Fibroblast of pulmonary artery (primary cell): ENCODE measurements around the gene PPM1M.
"Not testable (repeated sequence)": the region's sequence is repeated elsewhere in the genome, so short reads cannot be mapped to it uniquely, and the experiment has no call there.

Experiments used
- DNase-seq: peaks from one replicate; pipeline ENCODE4 v3.0.0-alpha.2; 2010; ENCODE audit warnings: low read depth
- H3K4me3 ChIP-seq: replicated peaks from 2 replicates; pipeline ENCODE4 v1.5.1; 2011; ENCODE audit warnings: low read depth, mild to moderate bottlenecking, control low read depth, low read length, moderate library complexity
- TF ChIP-seq, protein P1 (sequence below): IDR thresholded peaks from 2 replicates; pipeline ENCODE4 v1.5.1; 2011; ENCODE audit warnings: mild to moderate bottlenecking, control low read depth, low read length, inconsistent platforms; ENCODE audit errors: missing control alignments

PPM1M gene

DNA sequence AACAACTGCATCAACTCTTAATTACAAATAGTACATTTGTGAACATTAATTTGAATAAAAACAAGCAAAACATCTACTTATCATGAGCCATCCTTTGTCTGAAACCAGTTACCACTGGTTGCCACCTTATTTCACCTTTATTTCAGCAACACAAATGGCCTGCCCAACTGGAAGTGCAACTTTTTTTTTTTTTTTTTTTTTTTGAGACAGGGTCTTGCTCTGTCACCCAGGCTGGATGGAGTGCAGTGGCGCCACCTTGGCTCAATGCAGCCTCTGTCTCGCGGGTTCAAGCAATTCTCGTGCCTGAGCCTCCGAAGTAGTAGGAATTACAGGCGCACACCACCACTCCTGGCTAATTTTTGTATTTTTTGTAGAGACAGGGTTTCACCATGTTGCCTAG lies 19.8 kb downstream of the PPM1M start:
- TF ChIP-seq, protein P1, sequence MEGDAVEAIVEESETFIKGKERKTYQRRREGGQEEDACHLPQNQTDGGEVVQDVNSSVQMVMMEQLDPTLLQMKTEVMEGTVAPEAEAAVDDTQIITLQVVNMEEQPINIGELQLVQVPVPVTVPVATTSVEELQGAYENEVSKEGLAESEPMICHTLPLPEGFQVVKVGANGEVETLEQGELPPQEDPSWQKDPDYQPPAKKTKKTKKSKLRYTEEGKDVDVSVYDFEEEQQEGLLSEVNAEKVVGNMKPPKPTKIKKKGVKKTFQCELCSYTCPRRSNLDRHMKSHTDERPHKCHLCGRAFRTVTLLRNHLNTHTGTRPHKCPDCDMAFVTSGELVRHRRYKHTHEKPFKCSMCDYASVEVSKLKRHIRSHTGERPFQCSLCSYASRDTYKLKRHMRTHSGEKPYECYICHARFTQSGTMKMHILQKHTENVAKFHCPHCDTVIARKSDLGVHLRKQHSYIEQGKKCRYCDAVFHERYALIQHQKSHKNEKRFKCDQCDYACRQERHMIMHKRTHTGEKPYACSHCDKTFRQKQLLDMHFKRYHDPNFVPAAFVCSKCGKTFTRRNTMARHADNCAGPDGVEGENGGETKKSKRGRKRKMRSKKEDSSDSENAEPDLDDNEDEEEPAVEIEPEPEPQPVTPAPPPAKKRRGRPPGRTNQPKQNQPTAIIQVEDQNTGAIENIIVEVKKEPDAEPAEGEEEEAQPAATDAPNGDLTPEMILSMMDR: no peak
- DNase-seq: no peak
- H3K4me3 ChIP-seq: no peak overlapping the region

DNA sequence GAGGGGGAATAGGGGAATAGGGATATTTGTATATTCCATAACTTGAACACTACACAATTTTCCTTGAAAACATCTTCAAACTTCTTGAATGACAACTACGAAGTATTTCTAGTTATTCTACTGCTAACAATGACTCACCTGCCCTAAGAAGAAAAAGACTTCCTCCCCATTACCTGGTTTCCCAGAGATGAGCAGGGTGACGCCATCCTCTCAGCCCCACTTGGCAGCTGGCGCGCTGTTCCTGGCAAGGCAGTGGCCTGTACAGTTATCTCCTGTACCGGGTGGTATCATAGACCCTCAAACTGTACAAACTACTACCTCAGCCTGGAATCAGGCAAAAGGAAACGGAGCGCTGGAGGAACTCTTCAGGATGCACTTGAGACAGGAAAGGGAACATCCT lies 22.5 kb downstream of the PPM1M start:
- DNase-seq: no peak
- H3K4me3 ChIP-seq: no peak overlapping the region
- TF ChIP-seq, protein P1: no peak

DNA sequence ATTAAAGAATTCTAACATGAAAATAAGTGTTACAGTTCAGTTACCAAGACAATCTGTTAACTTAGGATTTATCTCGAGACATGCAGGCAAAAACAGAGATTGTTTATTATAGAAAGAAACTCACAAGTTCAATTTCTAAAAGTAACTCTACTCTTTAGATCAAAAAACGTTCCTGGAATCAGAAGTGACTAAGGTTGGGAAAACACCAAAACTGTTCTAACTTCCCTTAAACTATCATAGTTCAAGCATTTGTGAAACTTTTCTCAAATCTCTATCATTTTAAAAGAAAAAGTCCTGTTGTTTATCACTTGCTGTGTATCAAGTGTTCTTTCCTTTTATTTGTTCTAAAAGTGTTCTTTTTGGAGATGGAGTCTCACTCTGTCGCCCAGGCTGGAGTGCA lies 24.2 kb downstream of the PPM1M start:
- TF ChIP-seq, protein P1: no peak
- H3K4me3 ChIP-seq: no peak overlapping the region
- no peak for DNase-seq

DNA sequence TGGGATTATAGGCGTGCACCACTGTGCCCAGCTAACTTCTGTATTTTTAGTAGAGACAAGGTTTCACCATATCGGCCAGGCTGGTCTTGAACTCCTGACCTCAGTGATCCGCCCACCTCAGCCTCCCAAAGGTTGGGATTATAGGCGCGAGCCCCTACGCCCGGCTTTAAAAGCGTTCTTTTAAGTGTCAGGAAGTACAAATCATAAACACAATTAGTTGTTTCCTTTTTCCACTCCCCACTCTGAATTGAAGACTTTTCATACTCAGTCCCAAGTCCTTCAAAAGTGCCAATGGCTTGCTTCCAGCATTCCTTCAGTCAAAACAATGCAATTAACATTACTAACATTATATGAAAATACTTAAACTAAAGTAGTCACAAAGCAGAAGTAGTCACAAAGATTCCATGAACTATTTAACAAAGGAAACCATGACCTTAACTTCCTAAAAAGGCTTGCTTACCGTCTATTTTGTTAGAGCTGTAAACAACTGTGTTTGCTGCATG lies 24.7 kb downstream of the PPM1M start:
- DNase-seq: no peak

DNA sequence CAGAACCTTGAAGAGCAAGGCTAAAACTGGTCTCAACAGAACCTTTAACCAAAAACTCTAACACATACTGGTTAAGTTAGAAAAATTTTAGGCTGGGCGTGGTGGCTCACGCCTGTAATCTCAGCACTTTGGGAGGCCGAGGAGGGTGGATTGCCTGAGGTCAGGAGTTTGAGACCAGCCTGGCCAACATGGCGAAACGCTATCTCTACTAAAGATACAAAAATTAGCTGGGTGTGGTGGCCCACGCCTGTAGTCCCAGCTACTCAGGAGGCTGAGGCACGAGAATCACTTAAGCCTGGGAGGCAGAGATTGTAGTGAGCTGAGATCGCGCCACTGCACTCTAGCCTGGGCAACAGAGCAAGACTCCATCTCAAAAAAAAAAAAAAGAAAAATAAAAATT lies 26.6 kb downstream of the PPM1M start:
- DNase-seq, H3K4me3 ChIP-seq: not testable (repeated sequence)

More for the DNA sequence above, 24.7 kb downstream of the PPM1M start:
- no peak overlapping the region for H3K4me3 ChIP-seq
- TF ChIP-seq, protein P1: no peak

DNA sequence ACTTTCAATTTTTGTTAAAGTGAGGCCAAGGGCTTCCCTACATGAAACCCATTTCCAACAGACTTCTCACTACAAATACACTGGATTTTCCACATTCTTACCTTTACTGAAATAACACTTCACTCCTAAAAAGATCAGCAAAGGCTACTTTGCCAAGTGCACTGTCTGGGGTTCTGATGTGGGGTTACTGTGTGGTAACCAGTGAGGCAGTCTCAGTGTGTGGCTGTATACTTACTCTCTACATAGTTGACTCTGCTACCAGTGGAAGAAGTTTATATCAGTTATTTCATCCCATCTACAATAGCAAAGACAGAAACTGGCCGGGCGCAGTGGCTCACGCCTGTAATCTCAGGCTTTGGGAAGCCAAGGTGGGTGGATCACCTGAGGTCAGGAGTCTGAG lies 27.3 kb downstream of the PPM1M start:
- no peak for DNase-seq
- H3K4me3 ChIP-seq: no peak overlapping the region
- TF ChIP-seq, protein P1: no peak

DNA sequence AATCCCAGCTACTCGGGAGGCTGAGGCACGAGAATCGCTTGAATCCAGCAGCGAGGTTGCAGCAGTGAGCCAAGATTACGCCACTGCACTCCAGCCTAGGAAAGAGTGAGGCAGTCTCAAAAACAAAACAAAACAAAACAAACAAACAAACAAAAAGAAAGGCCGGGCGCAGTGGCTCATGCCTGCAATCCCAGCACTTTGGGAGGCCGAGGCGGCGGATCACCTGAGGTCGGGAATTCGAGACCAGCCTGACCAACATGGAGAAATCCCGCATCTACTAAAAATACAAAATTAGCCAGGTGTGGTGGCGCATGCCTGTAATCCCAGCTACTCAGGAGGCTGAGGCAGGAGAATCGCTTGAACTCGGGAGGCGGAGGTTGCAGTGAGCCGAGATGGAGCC lies 29.2 kb downstream of the PPM1M start:
- DNase-seq, H3K4me3 ChIP-seq: not testable (repeated sequence)

DNA sequence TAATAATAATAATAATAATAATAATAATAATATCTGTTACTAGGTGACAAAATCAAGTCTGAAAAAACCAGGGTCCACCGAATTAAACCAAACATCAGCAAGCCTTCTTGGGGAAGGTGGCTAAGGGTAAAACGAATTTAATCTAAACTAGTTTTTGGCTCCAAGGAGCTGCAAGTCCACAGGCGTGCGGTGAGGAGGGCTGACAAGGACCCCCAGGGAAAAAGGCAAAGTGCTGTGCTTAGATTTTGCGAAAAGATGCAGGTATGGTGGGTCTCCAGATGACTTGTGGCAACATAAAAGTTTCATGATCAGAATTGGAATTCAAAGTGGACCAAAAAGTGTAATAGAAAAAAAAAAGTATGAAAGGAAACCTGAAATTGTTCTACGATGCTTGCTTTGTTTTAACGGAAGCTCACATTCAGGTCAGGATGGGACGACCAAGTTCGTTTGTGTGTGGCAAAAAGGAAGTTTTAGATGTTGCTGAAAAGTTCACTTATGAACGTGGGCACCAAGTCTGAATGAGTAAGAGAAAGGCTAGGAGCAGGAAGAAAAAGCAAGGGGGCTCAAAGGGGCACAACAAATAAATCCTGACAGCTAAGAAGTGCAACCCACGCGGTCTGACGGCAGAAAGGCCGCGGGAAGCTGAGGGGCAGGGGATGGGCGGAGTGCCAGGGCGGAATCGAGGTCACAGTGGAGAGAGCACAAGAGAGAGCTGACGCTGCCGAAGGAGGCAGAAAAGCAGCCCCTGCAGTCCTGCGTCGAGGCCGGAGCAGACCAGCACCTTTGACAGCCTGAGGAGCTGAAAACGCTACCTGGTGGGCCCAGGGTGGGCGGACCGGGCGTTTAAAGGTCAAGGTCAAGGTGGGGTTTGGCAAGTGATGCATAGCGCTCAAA lies 31.8 kb downstream of the PPM1M start:
- DNase-seq: peak; percentile 74
- TF ChIP-seq, protein P1: no peak
- H3K4me3 ChIP-seq: peak overlapping the region; percentile 95
